GM13976 (cell line): ENCODE results near the gene HNRNPL.
"Not testable (repeated sequence)": the region's sequence is repeated elsewhere in the genome, so short reads cannot be mapped to it uniquely, and the experiment has no call there.

ENCODE experiments used
- DNase-seq: peaks from one replicate; pipeline ENCODE4 v3.0.0; 2012; ENCODE audit warnings: low spot score
- CTCF ChIP-seq: IDR thresholded peaks from 2 replicates; pipeline ENCODE4 v1.5.1; 2012; ENCODE audit warnings: borderline replicate concordance, mild to moderate bottlenecking; ENCODE audit not compliant: insufficient read depth; ENCODE audit errors: extremely low read depth, missing control alignments, control extremely low read depth
- in situ Hi-C: fragments of 300-500 bp; cut with MboI; formaldehyde crosslinking; loops from one replicate; pipeline ENCODE4 v1.12.0; 2022; ENCODE audit warnings: low sequenced_read_pairs, mixed read lengths, inconsistent platforms; ENCODE audit not compliant: unreplicated experiment

The HNRNPL gene

GRCh38 chr19:38805180-38805579 is 44.6 kb downstream of the HNRNPL start:
- in situ Hi-C loops = no loop called here
- DNase-seq = no peak
- no peak for TF ChIP-seq CTCF

GRCh38 chr19:38803543-38803942 is 46.2 kb downstream of the HNRNPL start:
- in situ Hi-C loops = no loop called here
- DNase-seq = no peak
- TF ChIP-seq CTCF = no peak

- no peak for DNase-seq
- TF ChIP-seq CTCF = no peak
- in situ Hi-C loops = no loop called here
Measured at GRCh38 chr19:38801359-38802095, 48.3 kb downstream of the HNRNPL start.

GRCh38 chr19:38800577-38801347 is 49.0 kb downstream of the HNRNPL start:
- no peak for DNase-seq
- in situ Hi-C loops = no loop called here
- no peak for TF ChIP-seq CTCF

GRCh38 chr19:38799104-38799503 is 50.7 kb downstream of the HNRNPL start:
- no peak for TF ChIP-seq CTCF
- in situ Hi-C loops = no loop called here
- no peak for DNase-seq

GRCh38 chr19:38797781-38798180 is 52.0 kb downstream of the HNRNPL start:
- in situ Hi-C loops = not testable (repeated sequence)

GRCh38 chr19:38796154-38796553 is 53.6 kb downstream of the HNRNPL start:
- TF ChIP-seq CTCF = no peak
- in situ Hi-C loops = no loop called here
- DNase-seq = no peak

More at GRCh38 chr19:38797781-38798180, 52.0 kb downstream of the HNRNPL start:
- not testable (repeated sequence) for DNase-seq
